ENCODE results near the gene GALNT14.

GRCh38 chr2:30978044-30978443, 160.2 kb downstream of the GALNT14 start:
- TF ChIP-seq CTCF (IDR thresholded peaks at IDR 0.05) (no peak), ZFX (IDR thresholded peaks at IDR 0.05; ENCODE audit: borderline replicate concordance) (no peak)

Data from 22Rv1 (cell line).